Neural progenitor cell (in vitro differentiated cells): ENCODE results near the gene LGR4. TPM values are rescaled to one million over a fixed set of nuclear protein-coding genes. Genes with fewer than 3 reads are reported as not detected.

Experiments used
- DNase-seq: peaks from one replicate; pipeline ENCODE4 v3.0.0-alpha.2; 2016; ENCODE audit warnings: low spot score
- H2AFZ ChIP-seq: fragments of 200-600 bp; sonication (generic); replicated peaks from 2 replicates; pipeline ENCODE4 v1.6.1; 2016; ENCODE audit warnings: antibody characterized with exemption
- H3F3A ChIP-seq: fragments of 200-600 bp; sonication (generic); 2 replicates; pipeline ENCODE4 v1.6.1; 2016; ENCODE audit warnings: antibody characterized with exemption, low read depth
- H3K27ac ChIP-seq: fragments of 200-600 bp; sonication (generic); 2 replicates; pipeline ENCODE4 v1.5.1; 2016; ENCODE audit warnings: mild to moderate bottlenecking
- H3K27me3 ChIP-seq: fragments of 200-600 bp; sonication (generic); 2 replicates; pipeline ENCODE4 v1.6.1; 2016; ENCODE audit warnings: mild to moderate bottlenecking, moderate library complexity
- H3K36me3 ChIP-seq: fragments of 200-600 bp; sonication (generic); 2 replicates; pipeline ENCODE4 v1.5.1; 2016
- H3K4me1 ChIP-seq: fragments of 200-600 bp; sonication (generic); 2 replicates; pipeline ENCODE4 v1.6.1; 2016; ENCODE audit warnings: mixed run types
- H3K4me2 ChIP-seq: fragments of 200-600 bp; sonication (generic); 2 replicates; pipeline ENCODE4 v1.6.1; 2016
- H3K4me3 ChIP-seq: fragments of 200-600 bp; sonication (generic); 2 replicates; pipeline ENCODE4 v1.5.1; 2016
- H3K79me2 ChIP-seq: fragments of 200-600 bp; sonication (generic); 2 replicates; pipeline ENCODE4 v1.6.1; 2016; ENCODE audit warnings: low read depth
- H3K9ac ChIP-seq: fragments of 200-600 bp; sonication (generic); 2 replicates; pipeline ENCODE4 v1.6.1; 2016
- H3K9me3 ChIP-seq: fragments of 200-600 bp; sonication (generic); 2 replicates; pipeline ENCODE4 v1.5.1; 2016; ENCODE audit warnings: low read depth
- H4K20me1 ChIP-seq: fragments of 200-600 bp; sonication (generic); 2 replicates; pipeline ENCODE4 v1.6.1; 2016; ENCODE audit warnings: low read depth
- H3K27ac Mint-ChIP-seq: 3 replicates; pipeline ENCODE4 v1.8.0; 2021; ENCODE audit warnings: mixed read lengths
- H3K27me3 Mint-ChIP-seq: 2 replicates; pipeline ENCODE4 v1.8.0; 2022; ENCODE audit warnings: low read depth, mild to moderate bottlenecking, inconsistent platforms, moderate library complexity, mixed read lengths; ENCODE audit not compliant: insufficient read depth
- H3K36me3 Mint-ChIP-seq: 3 replicates; pipeline ENCODE4 v1.8.0; 2021; ENCODE audit warnings: mixed read lengths
- H3K4me1 Mint-ChIP-seq: 3 replicates; pipeline ENCODE4 v1.8.0; 2021; ENCODE audit warnings: mixed read lengths
- H3K4me3 Mint-ChIP-seq: 3 replicates; pipeline ENCODE4 v1.8.0; 2021; ENCODE audit warnings: mild to moderate bottlenecking, moderate library complexity, mixed read lengths
- H3K9me3 Mint-ChIP-seq: 3 replicates; pipeline ENCODE4 v1.8.0; 2020; ENCODE audit warnings: mixed read lengths
- CTCF ChIP-seq: fragments of 200-600 bp; sonication (generic); IDR thresholded peaks from 2 replicates; pipeline ENCODE4 v1.5.1; 2017; ENCODE audit warnings: antibody characterized with exemption, mild to moderate bottlenecking
- EZH2 ChIP-seq: fragments of 200-600 bp; sonication (generic); IDR thresholded peaks from 2 replicates; pipeline ENCODE4 v1.6.1; 2017; ENCODE audit warnings: antibody characterized with exemption, mild to moderate bottlenecking, moderate library complexity
- EZH2phosphoT487 ChIP-seq: fragments of 200-600 bp; sonication (generic); IDR thresholded peaks from 2 replicates; pipeline ENCODE4 v1.6.1; 2017; ENCODE audit warnings: antibody characterized with exemption
- total RNA-seq: library from RNA; depleted of rRNA; stranded (reverse); fragments of >200 nt; gene quantifications from 2 replicates; pipeline ENCODE4 v1.2.3, GENCODE V29; 2015; ENCODE audit warnings: low replicate concordance

Gene LGR4
- total RNA-seq, 1 donor from 2014 or later = 274 TPM

- no peak overlapping the region for H3K27ac ChIP-seq
- H3K4me1 Mint-ChIP-seq = peaks cover 18% of the 10 kb centered on the region
- peaks cover 2% of the 10 kb centered on the region for H3K27me3 Mint-ChIP-seq
- H4K20me1 ChIP-seq = peaks cover 11% of the 10 kb centered on the region
- no peak overlapping the region for H3K4me3 Mint-ChIP-seq
- peaks cover 27% of the 10 kb centered on the region for H3K79me2 ChIP-seq
- TF ChIP-seq CTCF (no peak), EZH2phosphoT487 (no peak), EZH2 (no peak)
- H3K36me3 ChIP-seq = no peaks in the 10 kb centered on the region
- H3K4me2 ChIP-seq = no peak overlapping the region
- H3K4me1 ChIP-seq = peaks cover 14% of the 10 kb centered on the region
- H3K9ac ChIP-seq = no peak overlapping the region
- H3F3A ChIP-seq = no peaks in the 10 kb centered on the region
- no peaks in the 10 kb centered on the region for H3K27me3 ChIP-seq
- H3K9me3 Mint-ChIP-seq = no peaks in the 10 kb centered on the region
- no peak overlapping the region for H3K4me3 ChIP-seq
- H3K9me3 ChIP-seq = no peaks in the 10 kb centered on the region
- H2AFZ ChIP-seq = no peak overlapping the region
- no peak for DNase-seq
- H3K36me3 Mint-ChIP-seq = no peaks in the 10 kb centered on the region
- no peak overlapping the region for H3K27ac Mint-ChIP-seq
Measured at GRCh38 chr11:27509908-27510307, 37.3 kb upstream of the LGR4 start.

GRCh38 chr11:27507557-27508322, 35.1 kb upstream of the LGR4 start:
- H3K9me3 ChIP-seq = no peaks in the 10 kb centered on the region
- no peak overlapping the region for H3K27ac ChIP-seq
- no peak overlapping the region for H3K9ac ChIP-seq
- H3F3A ChIP-seq = no peaks in the 10 kb centered on the region
- no peaks in the 10 kb centered on the region for H3K27me3 ChIP-seq
- H3K27me3 Mint-ChIP-seq = peaks cover 2% of the 10 kb centered on the region
- H4K20me1 ChIP-seq = peaks cover 18% of the 10 kb centered on the region
- no peak overlapping the region for H3K27ac Mint-ChIP-seq
- no peak for DNase-seq
- peaks cover 24% of the 10 kb centered on the region for H3K4me1 Mint-ChIP-seq
- TF ChIP-seq EZH2phosphoT487 (no peak), EZH2 (no peak), CTCF (no peak)
- peak overlapping the region; percentile 100 for H3K4me3 Mint-ChIP-seq
- H3K36me3 Mint-ChIP-seq = no peaks in the 10 kb centered on the region
- H2AFZ ChIP-seq = no peak overlapping the region
- no peaks in the 10 kb centered on the region for H3K9me3 Mint-ChIP-seq
- H3K4me1 ChIP-seq = peaks cover 14% of the 10 kb centered on the region
- H3K4me2 ChIP-seq = peak overlapping the region; percentile 90
- H3K36me3 ChIP-seq = no peaks in the 10 kb centered on the region
- peaks cover 49% of the 10 kb centered on the region for H3K79me2 ChIP-seq
- H3K4me3 ChIP-seq = peak overlapping the region; percentile 85

- peaks cover 24% of the 10 kb centered on the region for H4K20me1 ChIP-seq
- no peaks in the 10 kb centered on the region for H3K27me3 ChIP-seq
- H3K79me2 ChIP-seq = peaks cover 61% of the 10 kb centered on the region
- H3K36me3 ChIP-seq = peaks cover 3% of the 10 kb centered on the region
- H2AFZ ChIP-seq = peak within 1 kb of the TSS; percentile 80
- peaks cover 3% of the 10 kb centered on the region for H3K36me3 Mint-ChIP-seq
- peak within 1 kb of the TSS; percentile 100 for H3K4me3 Mint-ChIP-seq
- TF ChIP-seq EZH2phosphoT487 (no peak), CTCF (peak; percentile 37), EZH2 (no peak)
- peaks cover 14% of the 10 kb centered on the region for H3K4me1 ChIP-seq
- H3K4me1 Mint-ChIP-seq = peaks cover 24% of the 10 kb centered on the region
- no peaks in the 10 kb centered on the region for H3K9me3 ChIP-seq
- peak within 1 kb of the TSS; percentile 89 for H3K27ac ChIP-seq
- no peaks in the 10 kb centered on the region for H3K9me3 Mint-ChIP-seq
- peak within 1 kb of the TSS; percentile 99 for H3K27ac Mint-ChIP-seq
- peaks cover 6% of the 10 kb centered on the region for H3F3A ChIP-seq
- H3K9ac ChIP-seq = peak within 1 kb of the TSS; percentile 91
- peaks cover 2% of the 10 kb centered on the region for H3K27me3 Mint-ChIP-seq
- peak; percentile 98 for DNase-seq
- peak within 1 kb of the TSS; percentile 85 for H3K4me3 ChIP-seq
- H3K4me2 ChIP-seq = peak within 1 kb of the TSS; percentile 90
Measured at GRCh38 chr11:27506200-27507182, 33.9 kb upstream of the LGR4 start, which contains the start of gene LIN7C. TSS of gene LIN7C (minus strand) at chr11:27506769. CDS start at chr11:27506752, 17 bp downstream.
